HG03139 (cell line): ENCODE results near the gene CIB4.

Experiments
- ATAC-seq: cut with Tn5 transposase; IDR thresholded peaks from one replicate; pipeline ENCODE4 v1.9.1; 2021; ENCODE audit not compliant: unreplicated experiment

CIB4 gene

GRCh38 chr2:26640781-26641564 lies at the start of gene CIB4:
CIB4 (minus strand) TSS chr2:26641366; CDS start chr2:26641314, 52 bp downstream.
- no peak for ATAC-seq

DNA sequence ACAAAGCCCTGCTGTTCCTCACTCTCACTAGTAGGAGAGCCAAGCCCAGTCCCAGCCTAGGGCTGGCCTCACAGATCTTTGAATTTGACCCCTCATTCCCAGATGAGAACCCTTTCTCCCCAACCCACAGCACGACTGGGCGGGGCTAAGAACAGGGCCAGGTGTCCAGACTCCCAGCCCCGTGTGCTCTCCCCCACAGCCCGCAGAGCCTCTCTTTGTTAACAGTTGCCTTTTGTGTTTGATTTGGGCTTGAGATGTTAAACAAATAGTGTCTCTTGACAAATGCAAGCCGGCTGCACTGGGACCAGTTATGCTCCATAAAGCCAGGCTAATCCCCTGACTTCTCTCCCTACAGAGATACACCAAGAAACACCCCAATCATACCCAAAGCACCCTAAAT lies 46.6 kb upstream of the CIB4 start:
- ATAC-seq: no peak

DNA sequence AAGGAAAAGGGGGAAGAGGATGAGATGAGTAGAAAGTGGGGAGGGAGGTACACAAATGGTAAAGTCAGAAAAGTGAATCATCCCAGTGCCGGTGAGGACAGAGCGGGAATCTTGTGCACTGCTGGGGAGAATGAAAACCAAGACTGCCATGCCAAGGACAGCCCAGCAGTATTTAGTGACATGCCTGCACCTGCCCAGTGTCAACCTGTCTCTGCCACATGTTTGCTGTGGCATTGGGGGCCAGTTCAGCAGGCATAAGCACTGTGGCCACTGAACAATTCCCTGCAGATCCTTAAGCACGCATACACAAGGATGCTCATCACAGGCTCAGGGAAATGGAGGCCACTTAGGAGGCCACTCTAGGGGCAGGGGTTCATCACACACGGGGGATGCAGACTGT lies 46.2 kb upstream of the CIB4 start:
- no peak for ATAC-seq

- no peak for ATAC-seq
Measured at GRCh38 chr2:26685989-26686839, 45.0 kb upstream of the CIB4 start.

- no peak for ATAC-seq
Measured at GRCh38 chr2:26685341-26685740, 44.2 kb upstream of the CIB4 start.

DNA sequence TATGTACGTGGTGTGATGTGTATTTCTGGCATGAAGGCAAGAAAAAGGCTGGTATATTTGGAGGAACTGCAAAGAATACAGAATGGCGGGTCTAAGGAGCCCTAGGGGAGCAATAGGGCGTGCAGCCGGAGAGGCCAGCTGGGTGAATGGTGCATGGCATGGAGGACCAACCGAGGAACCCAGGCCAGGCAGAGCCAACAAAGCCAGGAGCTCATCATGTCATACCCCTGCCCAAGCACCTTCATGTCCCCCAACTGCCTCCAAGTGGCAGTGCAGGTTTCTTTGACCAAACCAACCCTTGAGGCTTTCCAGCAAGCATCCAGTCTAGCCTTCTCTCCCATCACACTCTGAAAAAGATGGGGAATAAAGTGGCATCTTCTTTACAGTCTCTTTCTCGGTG lies 42.4 kb upstream of the CIB4 start:
- no peak for ATAC-seq

- ATAC-seq: no peak
Measured at GRCh38 chr2:26682155-26682554, 41.0 kb upstream of the CIB4 start.

GRCh38 chr2:26681656-26682055 lies 40.5 kb upstream of the CIB4 start:
- no peak for ATAC-seq

GRCh38 chr2:26679867-26680266 lies 38.7 kb upstream of the CIB4 start:
- no peak for ATAC-seq

GRCh38 chr2:26678035-26678434 lies 36.9 kb upstream of the CIB4 start:
- no peak for ATAC-seq

- no peak for ATAC-seq
Measured at GRCh38 chr2:26675651-26676255, 34.6 kb upstream of the CIB4 start.

GRCh38 chr2:26674771-26675170 lies 33.6 kb upstream of the CIB4 start:
- no peak for ATAC-seq

- ATAC-seq: no peak
Measured at GRCh38 chr2:26674002-26674751, 33.0 kb upstream of the CIB4 start.

DNA sequence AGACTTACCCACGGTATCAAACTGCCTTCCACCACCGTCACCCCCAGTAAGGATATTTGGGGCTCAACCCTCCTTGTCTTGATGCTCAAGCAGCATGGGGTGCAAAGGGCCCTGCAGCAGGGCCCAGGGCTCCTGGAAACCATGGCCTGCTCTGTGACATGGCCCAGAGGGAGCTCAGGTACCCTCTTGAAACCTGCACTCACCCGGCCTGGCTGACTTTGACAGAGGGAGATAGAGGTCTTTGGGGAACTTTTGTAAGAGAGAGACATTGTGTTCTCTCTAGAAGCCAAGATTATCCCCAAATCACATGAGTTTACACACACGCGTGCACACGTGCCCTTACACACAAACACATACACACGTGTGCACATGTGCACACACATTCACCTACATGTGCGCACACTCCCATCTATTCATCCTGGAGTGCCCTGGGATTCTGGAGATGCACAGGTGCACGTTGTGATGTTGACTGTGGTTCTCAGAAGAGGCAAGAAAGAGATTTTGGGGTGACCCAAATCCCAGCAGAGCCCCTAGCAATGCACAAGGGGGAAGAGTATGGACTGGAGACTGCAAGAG lies 31.7 kb upstream of the CIB4 start:
- no peak for ATAC-seq

DNA sequence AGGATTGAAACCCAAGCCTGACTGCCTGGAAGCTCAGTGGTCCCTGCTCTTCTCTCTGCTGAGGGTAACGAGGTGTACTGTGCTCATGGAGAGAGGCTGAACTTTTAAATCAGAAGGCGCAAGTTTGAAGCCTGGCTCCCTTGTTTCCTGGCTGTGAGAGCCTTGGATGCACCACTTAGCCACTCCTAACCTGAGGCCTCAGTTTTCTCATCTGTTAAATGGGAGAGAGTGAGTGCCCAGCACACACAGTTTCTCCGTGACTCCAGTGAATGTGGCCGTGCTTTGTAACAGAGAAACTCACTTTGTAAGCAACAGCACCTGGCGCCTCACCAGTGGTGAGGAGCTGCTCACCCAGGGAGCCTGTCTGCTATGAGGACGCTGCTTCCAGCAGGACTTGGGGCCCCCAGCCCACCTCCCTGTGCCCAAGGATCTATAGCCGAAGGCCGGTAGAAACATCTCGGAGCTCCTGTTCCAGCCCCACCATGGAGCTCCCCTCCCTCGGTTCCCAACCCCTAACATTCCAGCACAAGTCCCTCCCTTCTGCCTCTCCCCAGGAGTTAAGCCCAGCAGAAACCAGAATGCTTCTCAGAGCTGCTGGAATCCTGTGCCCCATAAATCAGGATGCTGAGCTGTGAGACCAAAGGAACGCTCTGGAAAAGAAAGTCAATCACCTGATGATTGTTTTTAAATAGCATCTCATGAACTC lies 31.1 kb upstream of the CIB4 start:
- ATAC-seq: no peak

DNA sequence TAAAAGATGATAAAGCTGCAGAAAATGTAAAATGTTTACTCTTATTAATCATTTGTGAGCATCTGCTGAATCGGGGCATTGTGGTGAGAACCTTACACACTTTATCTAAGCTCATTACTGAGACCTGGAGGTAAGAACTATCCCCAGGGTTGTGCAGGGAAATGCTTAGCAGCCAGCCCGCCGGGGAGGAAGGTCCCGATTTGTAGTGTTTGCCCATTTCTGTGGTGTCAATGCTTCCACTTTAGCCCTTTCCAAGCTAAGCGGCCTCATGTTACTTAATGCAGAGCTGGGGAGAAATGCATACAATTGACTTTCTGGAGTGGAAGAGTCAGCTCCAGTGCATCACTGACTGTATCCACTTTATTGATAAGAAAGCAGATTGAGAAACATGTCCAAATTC lies 30.5 kb upstream of the CIB4 start:
- ATAC-seq: no peak

- no peak for ATAC-seq
Measured at GRCh38 chr2:26670931-26671460, 29.8 kb upstream of the CIB4 start.

DNA sequence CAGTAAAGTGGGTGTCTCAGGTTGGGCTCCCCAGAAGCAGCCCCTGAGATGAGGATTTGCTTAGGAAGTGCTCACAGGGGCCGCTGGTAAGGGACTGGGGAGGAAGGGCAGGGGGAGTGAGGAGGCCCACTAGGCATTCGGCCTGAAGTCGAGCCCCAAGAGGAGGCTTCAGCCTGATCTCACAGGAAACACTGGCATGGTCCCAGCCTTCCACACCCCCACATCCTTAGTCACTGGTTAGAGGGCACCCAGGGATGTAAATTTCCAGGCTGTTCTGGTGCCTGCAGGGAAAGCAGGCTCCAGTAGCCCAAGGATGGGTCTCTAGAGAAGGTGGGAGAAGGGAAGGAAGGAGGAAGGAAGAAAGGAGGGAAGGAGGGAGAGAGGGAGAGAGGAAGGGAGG lies 29.0 kb upstream of the CIB4 start:
- ATAC-seq: no peak

- no peak for ATAC-seq
Measured at GRCh38 chr2:26668856-26669750, 27.9 kb upstream of the CIB4 start.
